GM15510 (cell line): Measurements from ENCODE around the gene ST6GALNAC3.

Experiments
- POLR2A ChIP-seq: IDR thresholded peaks from 3 replicates; pipeline ENCODE4 v1.6.1; 2011; ENCODE audit warnings: borderline replicate concordance; ENCODE audit not compliant: insufficient read length; ENCODE audit errors: extremely low read depth

ST6GALNAC3 gene

GRCh38 chr1:76463849-76464248, 389.3 kb downstream of the ST6GALNAC3 start:
- no peak for TF ChIP-seq POLR2A

- TF ChIP-seq POLR2A, result no peak
These were observed 390.5 kb downstream of the ST6GALNAC3 start for GRCh38 chr1:76465030-76465429.

GRCh38 chr1:76470166-76470565, 395.6 kb downstream of the ST6GALNAC3 start:
- no peak for TF ChIP-seq POLR2A

GRCh38 chr1:76471536-76471935, 397.0 kb downstream of the ST6GALNAC3 start:
- no peak for TF ChIP-seq POLR2A

GRCh38 chr1:76473591-76473990, 399.0 kb downstream of the ST6GALNAC3 start:
- no peak for TF ChIP-seq POLR2A

GRCh38 chr1:76474922-76475321, 400.4 kb downstream of the ST6GALNAC3 start:
- no peak for TF ChIP-seq POLR2A

- no peak for TF ChIP-seq POLR2A
These were observed 402.6 kb downstream of the ST6GALNAC3 start for GRCh38 chr1:76477156-76477555.

GRCh38 chr1:76480827-76481226, 406.3 kb downstream of the ST6GALNAC3 start:
- TF ChIP-seq POLR2A, result no peak

GRCh38 chr1:76481672-76482071, 407.1 kb downstream of the ST6GALNAC3 start:
- TF ChIP-seq POLR2A, result no peak

GRCh38 chr1:76482272-76482671, 407.7 kb downstream of the ST6GALNAC3 start:
- TF ChIP-seq POLR2A, result no peak

- TF ChIP-seq POLR2A, result no peak
These were observed 417.2 kb downstream of the ST6GALNAC3 start for GRCh38 chr1:76491737-76492136.

GRCh38 chr1:76492752-76493430, 418.3 kb downstream of the ST6GALNAC3 start:
- no peak for TF ChIP-seq POLR2A

- no peak for TF ChIP-seq POLR2A
These were observed 420.3 kb downstream of the ST6GALNAC3 start for GRCh38 chr1:76494807-76495206.

- no peak for TF ChIP-seq POLR2A
These were observed 422.3 kb downstream of the ST6GALNAC3 start for GRCh38 chr1:76496871-76497270.

- TF ChIP-seq POLR2A, result no peak
These were observed 425.6 kb downstream of the ST6GALNAC3 start for GRCh38 chr1:76500116-76500515.

- TF ChIP-seq POLR2A, result no peak
These were observed 426.6 kb downstream of the ST6GALNAC3 start for GRCh38 chr1:76501136-76501535.
